Skeletal muscle tissue (tissue), 4 donors: ENCODE results near the gene THAP4. TPM values are rescaled to one million over a fixed set of nuclear protein-coding genes. Genes with fewer than 3 reads are reported as not detected.
A peak's percentile ranks its signal among the peaks of the same experiment; 100 is the strongest.

Source experiments
- H3K27ac ChIP-seq: one replicate; pipeline ENCODE4 v1.7.0; 2013; ENCODE audit warnings: mild to moderate bottlenecking, low read depth, low read length, inconsistent platforms
- H3K27me3 ChIP-seq, 3 donors: one replicate each; pipeline ENCODE4 v1.7.0; 2013; ENCODE audit warnings: low read length in 3 of 3; ENCODE audit not compliant: control insufficient read depth in 3 of 3, insufficient read depth in 3 of 3
- H3K36me3 ChIP-seq, 3 donors: one replicate each; pipeline ENCODE4 v1.7.0; 2013; ENCODE audit warnings: low read length in 3 of 3; ENCODE audit not compliant: control insufficient read depth in 3 of 3, insufficient read depth in 3 of 3
- H3K4me1 ChIP-seq, 3 donors: one replicate each; pipeline ENCODE4 v1.7.0; 2013; ENCODE audit warnings: low read length in 3 of 3, mild to moderate bottlenecking in 3 of 3; ENCODE audit not compliant: control insufficient read depth in 3 of 3, insufficient read depth in 3 of 3
- H3K4me3 ChIP-seq, 3 donors: one replicate each; pipeline ENCODE4 v1.7.0; 2013; ENCODE audit warnings: low read length in 3 of 3
- H3K9ac ChIP-seq, 3 donors: one replicate each; pipeline ENCODE4 v1.7.0; 2013; ENCODE audit warnings: low read length in 3 of 3, mild to moderate bottlenecking in 3 of 3, moderate library complexity in 2 of 3, low read depth in 1 of 3
- H3K9me3 ChIP-seq, 3 donors: one replicate each; pipeline ENCODE4 v1.7.0; 2013; ENCODE audit warnings: low read length in 3 of 3; ENCODE audit not compliant: control insufficient read depth in 3 of 3
- total RNA-seq: library from RNA; depleted of rRNA; stranded (reverse); fragments of >200 nt; gene quantifications from one replicate; pipeline ENCODE4 v1.2.3, GENCODE V29; 2014
- donor health status: Osteomylitis.

Gene THAP4
- total RNA-seq, 1 donor from 2014 or later: 35.5 TPM

DNA sequence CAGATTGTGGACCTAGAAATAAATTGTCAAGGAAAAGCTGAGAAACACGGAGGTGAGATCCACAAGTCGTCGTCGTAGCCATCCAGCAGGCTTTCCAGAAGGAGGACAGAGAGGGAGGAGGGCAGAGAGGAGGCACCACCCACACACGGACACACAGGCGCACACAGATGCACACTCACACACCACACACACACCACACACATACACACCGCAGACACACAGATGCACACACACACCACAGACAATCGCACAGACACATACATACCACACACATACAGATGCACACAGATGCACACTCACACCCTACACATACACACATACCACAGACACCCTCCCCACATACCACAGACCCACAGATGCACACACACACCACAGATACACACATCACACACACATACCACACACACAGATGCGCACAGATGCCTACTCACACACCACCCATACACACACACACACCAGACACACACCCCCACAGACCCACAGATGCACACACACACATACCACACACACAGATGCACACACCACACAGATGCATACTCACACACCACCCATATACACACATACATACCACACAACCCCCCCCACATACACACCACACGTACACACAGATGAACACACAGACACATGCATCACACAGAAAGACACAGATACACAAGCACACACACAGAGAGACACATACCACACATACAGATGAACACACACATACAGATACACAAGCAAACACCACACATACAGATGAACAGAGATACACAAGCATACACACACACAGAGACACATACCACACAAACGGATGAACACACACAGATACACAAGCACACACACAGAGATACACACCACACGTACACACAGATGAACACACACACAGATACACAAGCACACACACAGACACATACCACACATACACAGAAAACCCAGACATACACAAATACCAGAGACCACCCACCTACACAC is 91.2 kb downstream of the THAP4 start:
- peaks cover 13 to 28% (median 26%) of the 10 kb centered on the region in 3 donors for H3K4me1 ChIP-seq
- H3K27me3 ChIP-seq: peaks cover 7 to 47% (median 36%) of the 10 kb centered on the region in 3 donors
- H3K36me3 ChIP-seq: no peaks in the 10 kb centered on the region
- H3K9ac ChIP-seq: no peak overlapping the region
- H3K27ac ChIP-seq: no peak overlapping the region
- no peaks in the 10 kb centered on the region for H3K9me3 ChIP-seq
- H3K4me3 ChIP-seq: no peak overlapping the region

GRCh38 chr2:241545106-241545505 is 91.9 kb downstream of the THAP4 start:
- H3K27me3 ChIP-seq: peaks cover 3 to 47% (median 36%) of the 10 kb centered on the region in 3 donors
- H3K27ac ChIP-seq: no peak overlapping the region
- no peak overlapping the region for H3K9ac ChIP-seq
- peaks cover 17 to 35% (median 33%) of the 10 kb centered on the region in 3 donors for H3K4me1 ChIP-seq
- H3K36me3 ChIP-seq: no peaks in the 10 kb centered on the region
- no peak overlapping the region for H3K4me3 ChIP-seq
- no peaks in the 10 kb centered on the region for H3K9me3 ChIP-seq

GRCh38 chr2:241542278-241542605 is 94.7 kb downstream of the THAP4 start:
- Histone ChIP-seq H3K27me3 (peaks cover 3 to 36% (median 36%) of the 10 kb centered on the region in 3 donors), H3K4me1 (peaks cover 16 to 34% (median 32%) of the 10 kb centered on the region in 3 donors), H3K4me3 (peak overlapping the region in 1 of 3 donors; percentile 45), H3K9ac (no peak overlapping the region), H3K36me3 (no peaks in the 10 kb centered on the region), H3K27ac (no peak overlapping the region), H3K9me3 (no peaks in the 10 kb centered on the region)

GRCh38 chr2:241541564-241542277 is 95.2 kb downstream of the THAP4 start:
- H3K4me3 ChIP-seq: peak overlapping the region in 2 of 3 donors; percentile 32 to 60
- H3K27ac ChIP-seq: no peak overlapping the region
- no peaks in the 10 kb centered on the region for H3K9me3 ChIP-seq
- peaks cover 11 to 29% (median 26%) of the 10 kb centered on the region in 3 donors for H3K4me1 ChIP-seq
- peaks cover 3 to 31% (median 31%) of the 10 kb centered on the region in 3 donors for H3K27me3 ChIP-seq
- no peaks in the 10 kb centered on the region for H3K36me3 ChIP-seq
- no peak overlapping the region for H3K9ac ChIP-seq

- no peaks in the 10 kb centered on the region for H3K9me3 ChIP-seq
- no peak overlapping the region for H3K27ac ChIP-seq
- H3K4me1 ChIP-seq: peaks cover 9 to 25% (median 22%) of the 10 kb centered on the region in 3 donors
- H3K27me3 ChIP-seq: peaks cover 3 to 25% (median 24%) of the 10 kb centered on the region in 3 donors
- peak overlapping the region; percentile 38 to 74 (median 43) for H3K9ac ChIP-seq
- H3K36me3 ChIP-seq: no peaks in the 10 kb centered on the region
- H3K4me3 ChIP-seq: peak overlapping the region; percentile 71 to 75 (median 72)
These were observed 96.0 kb downstream of the THAP4 start for GRCh38 chr2:241540771-241541561.

GRCh38 chr2:241540401-241540770 is 96.6 kb downstream of the THAP4 start:
- no peak overlapping the region for H3K27ac ChIP-seq
- no peaks in the 10 kb centered on the region for H3K36me3 ChIP-seq
- peaks cover 3 to 19% (median 18%) of the 10 kb centered on the region in 3 donors for H3K27me3 ChIP-seq
- peaks cover 9 to 19% (median 18%) of the 10 kb centered on the region in 3 donors for H3K4me1 ChIP-seq
- no peaks in the 10 kb centered on the region for H3K9me3 ChIP-seq
- peak overlapping the region; percentile 71 to 75 (median 72) for H3K4me3 ChIP-seq
- H3K9ac ChIP-seq: peak overlapping the region; percentile 38 to 74 (median 43)

DNA sequence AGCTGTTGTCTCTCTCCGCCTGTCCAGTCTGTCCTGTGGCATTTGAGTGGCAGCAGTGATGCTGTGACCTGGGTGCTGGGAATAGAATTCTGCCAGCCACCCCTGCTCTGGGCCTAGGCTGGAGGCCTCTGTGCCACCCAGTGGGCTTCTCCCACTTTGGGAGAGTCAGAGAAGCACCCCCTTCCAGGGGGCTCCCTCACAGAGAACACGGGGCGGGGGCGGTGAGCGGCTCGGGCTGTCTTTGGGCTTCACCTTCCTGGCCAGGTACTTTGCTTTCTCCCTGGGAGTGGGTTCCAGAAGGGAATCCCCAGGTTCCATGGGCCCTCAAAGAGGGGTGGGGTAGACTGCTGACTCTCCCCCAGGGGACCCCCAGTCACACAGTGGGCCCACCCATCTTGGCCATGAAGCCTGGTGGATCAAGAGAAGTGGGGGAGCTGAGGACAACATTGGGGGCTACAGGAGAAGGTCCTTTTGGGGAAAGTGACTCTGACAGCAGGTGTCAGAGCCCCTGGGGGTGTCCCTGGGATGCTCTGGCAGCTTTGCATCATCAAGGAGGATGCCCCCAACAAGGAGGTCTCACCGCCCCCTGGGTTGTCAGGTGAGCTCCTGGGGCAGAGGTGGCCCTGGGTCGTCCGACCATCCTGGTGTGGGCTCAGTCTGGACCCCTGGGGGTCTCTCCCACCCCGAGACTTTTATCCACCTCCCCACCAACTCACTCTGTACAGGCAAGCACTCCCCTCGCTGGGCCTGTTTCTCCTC is 97.2 kb downstream of the THAP4 start:
- Histone ChIP-seq H3K27ac (no peak overlapping the region), H3K36me3 (no peaks in the 10 kb centered on the region), H3K27me3 (peaks cover 3 to 14% (median 14%) of the 10 kb centered on the region in 3 donors), H3K4me3 (no peak overlapping the region), H3K4me1 (peaks cover 9 to 19% (median 18%) of the 10 kb centered on the region in 3 donors), H3K9ac (peak overlapping the region in 1 of 3 donors; percentile 38), H3K9me3 (no peaks in the 10 kb centered on the region)

DNA sequence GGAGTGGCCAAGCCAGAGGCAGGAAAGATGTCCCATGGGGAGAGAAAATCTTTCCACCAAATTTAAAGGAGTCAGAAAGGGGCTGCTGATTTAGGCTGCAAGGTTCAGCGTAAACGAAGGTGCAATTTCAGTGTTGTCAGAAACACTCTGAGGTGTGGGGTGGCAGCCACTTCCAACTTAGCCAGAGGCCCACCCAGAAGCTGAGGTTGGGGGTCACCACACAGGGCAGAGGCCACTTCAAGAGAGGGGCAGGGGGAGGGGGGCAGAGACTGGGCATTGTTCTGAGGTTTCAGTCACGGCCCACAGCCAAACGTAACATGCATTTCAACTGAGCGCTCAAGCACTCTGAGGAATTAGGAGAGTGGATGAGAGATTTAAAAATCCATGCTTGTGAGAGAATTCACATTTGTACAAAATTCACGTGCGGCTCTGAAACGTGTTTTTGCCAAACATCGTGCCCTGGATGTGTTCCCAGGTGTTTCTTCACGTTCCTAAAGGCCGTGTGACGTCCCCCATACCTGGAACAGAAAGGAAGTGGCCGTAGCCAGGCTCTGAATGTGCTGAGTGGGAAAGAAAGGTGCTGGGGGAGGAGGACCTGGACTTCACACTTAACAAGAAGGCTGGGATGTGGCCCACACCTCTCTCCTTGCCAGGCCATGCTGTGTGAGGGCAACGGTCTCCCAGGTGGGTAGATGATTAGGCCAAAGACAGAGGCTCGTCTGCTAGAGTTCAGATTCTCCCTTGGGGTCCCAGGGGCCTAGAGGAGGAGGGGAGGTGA is 97.9 kb downstream of the THAP4 start:
- H3K9ac ChIP-seq: no peak overlapping the region
- peaks cover 6 to 11% (median 10%) of the 10 kb centered on the region in 3 donors for H3K27me3 ChIP-seq
- H3K36me3 ChIP-seq: no peaks in the 10 kb centered on the region
- no peaks in the 10 kb centered on the region for H3K9me3 ChIP-seq
- no peak overlapping the region for H3K4me3 ChIP-seq
- H3K27ac ChIP-seq: no peak overlapping the region
- H3K4me1 ChIP-seq: peaks cover 9 to 19% (median 18%) of the 10 kb centered on the region in 3 donors
